Activated CD4-positive, alpha-beta T cell treated with anti-CD3 and anti-CD28 coated beads, Interleukin-2, amount 50 U/mL, for 48 hours (primary cell): ENCODE results near the gene MAP3K14.
"Not testable (repeated sequence)": the region's sequence is repeated elsewhere in the genome, so short reads cannot be mapped to it uniquely, and the experiment has no call there.

Experiments
- DNase-seq, 2 experiments: peaks; one replicate each; pipeline ENCODE4 v3.0.0-alpha.2; 2020

The MAP3K14 gene

DNA sequence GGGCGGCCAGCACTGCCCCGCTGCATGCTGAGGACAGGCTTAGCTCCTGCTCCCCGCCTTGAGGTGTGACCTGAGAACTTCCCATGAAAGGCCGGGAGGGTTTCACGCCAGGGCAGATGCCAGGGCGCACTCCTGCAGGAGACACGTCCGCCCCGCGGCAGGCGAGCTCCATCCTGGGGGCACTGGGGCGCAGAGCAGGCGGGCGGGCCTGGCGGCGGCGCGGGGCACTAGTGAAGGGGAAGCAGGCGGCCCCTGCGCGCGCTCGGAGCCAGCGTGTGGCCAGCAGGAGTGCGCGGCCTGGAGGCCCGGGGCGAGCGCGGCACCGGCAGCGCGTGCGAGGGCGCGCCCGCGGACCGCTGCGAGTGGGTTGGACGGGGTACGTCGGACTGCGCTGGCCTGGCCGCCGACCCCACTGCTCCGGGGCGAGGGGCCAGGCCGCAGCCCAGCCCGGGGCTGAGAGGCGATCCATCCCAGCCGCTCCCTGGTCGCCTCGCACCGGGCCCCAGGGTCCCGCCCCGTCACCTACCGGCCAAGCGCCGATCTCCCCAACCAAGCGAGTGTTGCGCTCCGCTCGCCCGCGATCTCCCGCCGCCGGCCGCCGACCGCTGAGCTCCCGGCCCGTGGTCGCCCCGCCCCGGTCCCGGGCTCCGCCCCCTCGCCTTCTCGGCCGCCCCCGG, at the start of gene MAP3K14:
MAP3K14 (minus strand) TSS at position 587 of the 677 bp plus-strand sequence. CDS start 26,275 bp downstream, outside the sequence.
- DNase-seq: peak; percentile 52 to 64

GRCh38 chr17:45366049-45366448, 49.2 kb upstream of the MAP3K14 start:
- DNase-seq: no peak

DNA sequence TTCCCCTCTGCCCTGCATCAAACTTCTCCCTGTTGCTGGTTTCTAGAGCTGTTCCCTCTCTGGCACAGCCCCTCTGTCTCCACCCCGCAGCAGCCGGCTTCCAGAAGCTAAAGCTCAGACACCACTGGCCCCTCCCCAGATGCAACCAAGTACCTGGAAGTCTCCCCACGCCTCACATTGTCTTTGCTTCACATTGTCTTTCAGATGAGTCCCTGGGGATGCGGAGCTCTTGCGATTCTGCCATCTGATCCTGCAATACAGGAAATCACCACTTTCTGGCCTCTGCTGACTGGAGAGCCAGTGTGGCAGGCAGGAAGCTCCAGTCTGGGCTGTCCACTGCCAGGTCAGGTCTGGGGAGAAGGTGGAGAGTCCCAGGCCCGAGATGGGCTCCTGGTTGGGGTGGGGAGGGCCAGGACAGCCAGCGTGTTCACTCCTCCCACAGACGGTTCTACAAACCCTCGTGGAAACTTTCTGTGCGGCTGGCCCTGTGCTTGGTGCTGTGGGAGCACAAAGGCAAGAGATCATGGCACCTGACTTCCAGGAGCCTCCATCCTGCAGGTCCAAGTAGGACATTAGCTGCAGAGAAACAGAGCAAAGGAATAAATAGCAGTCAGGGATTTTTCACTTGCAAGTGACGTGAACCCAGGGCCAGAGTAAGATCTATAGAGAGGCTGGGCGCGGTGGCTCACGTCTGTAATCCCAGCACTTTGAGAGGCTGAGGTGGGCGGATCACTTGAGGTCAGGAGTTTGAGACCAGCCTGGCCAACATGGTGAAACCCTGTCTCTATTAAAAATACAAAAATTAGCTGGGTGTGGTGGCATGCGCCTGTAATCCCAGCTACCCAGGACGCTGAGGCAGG, 47.9 kb upstream of the MAP3K14 start:
- no peak for DNase-seq

- DNase-seq: no peak
Measured at GRCh38 chr17:45363498-45363897, 46.7 kb upstream of the MAP3K14 start.

- no peak for DNase-seq
Measured at GRCh38 chr17:45361976-45362375, 45.2 kb upstream of the MAP3K14 start.

DNA sequence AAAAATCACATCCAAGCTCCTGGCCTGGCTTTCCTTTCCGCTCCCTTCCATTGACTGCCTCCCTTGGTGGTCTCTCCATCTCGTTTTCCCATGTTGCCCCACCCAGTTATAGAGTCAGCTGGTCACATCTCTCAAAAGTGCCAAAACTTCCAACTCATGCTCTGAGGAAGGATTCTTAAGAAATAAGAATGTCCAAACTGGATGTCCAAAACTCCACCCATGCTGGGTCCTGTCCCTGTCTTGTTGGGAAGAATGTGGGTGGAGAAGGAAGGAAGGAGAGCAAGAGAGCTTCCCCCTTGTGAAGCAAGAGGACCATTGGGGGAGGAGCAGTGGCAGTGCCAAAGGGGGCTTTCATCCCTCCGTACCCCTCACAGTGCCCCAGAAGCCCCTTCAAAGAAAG, 44.6 kb upstream of the MAP3K14 start:
- DNase-seq: no peak

- DNase-seq: no peak
Measured at GRCh38 chr17:45357364-45357997, 40.7 kb upstream of the MAP3K14 start.

- no peak for DNase-seq
Measured at GRCh38 chr17:45355087-45355486, 38.3 kb upstream of the MAP3K14 start.

DNA sequence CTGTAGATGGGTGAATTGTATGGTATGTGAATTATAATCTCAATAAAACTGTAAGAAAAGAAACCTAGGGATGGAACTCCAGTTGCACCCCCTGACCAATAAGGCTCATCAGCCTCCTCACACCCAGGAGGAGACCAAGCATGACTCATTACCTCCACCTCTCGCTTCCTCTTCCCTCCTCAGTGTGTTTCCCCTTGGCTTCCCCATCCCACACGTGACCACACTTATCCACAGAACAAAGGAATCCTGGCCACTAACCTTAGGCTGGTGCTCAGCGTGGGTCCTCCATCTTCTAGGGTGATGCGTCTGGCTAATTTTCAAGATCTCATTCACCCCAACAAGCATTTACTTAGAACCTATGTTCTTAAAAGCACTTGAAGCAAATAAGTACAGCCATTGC, 36.2 kb upstream of the MAP3K14 start:
- peak; percentile 36 to 57 for DNase-seq

- DNase-seq: no peak
Measured at GRCh38 chr17:45351831-45352230, 35.0 kb upstream of the MAP3K14 start.

GRCh38 chr17:45347444-45347843, 30.6 kb upstream of the MAP3K14 start:
- DNase-seq: no peak

- no peak for DNase-seq
Measured at GRCh38 chr17:45346216-45347015, 29.6 kb upstream of the MAP3K14 start.

GRCh38 chr17:45345554-45346215, 28.9 kb upstream of the MAP3K14 start:
- DNase-seq: no peak

- no peak for DNase-seq
Measured at GRCh38 chr17:45345246-45345553, 28.4 kb upstream of the MAP3K14 start.

GRCh38 chr17:45343967-45344664, 27.3 kb upstream of the MAP3K14 start:
- not testable (repeated sequence) for DNase-seq

DNA sequence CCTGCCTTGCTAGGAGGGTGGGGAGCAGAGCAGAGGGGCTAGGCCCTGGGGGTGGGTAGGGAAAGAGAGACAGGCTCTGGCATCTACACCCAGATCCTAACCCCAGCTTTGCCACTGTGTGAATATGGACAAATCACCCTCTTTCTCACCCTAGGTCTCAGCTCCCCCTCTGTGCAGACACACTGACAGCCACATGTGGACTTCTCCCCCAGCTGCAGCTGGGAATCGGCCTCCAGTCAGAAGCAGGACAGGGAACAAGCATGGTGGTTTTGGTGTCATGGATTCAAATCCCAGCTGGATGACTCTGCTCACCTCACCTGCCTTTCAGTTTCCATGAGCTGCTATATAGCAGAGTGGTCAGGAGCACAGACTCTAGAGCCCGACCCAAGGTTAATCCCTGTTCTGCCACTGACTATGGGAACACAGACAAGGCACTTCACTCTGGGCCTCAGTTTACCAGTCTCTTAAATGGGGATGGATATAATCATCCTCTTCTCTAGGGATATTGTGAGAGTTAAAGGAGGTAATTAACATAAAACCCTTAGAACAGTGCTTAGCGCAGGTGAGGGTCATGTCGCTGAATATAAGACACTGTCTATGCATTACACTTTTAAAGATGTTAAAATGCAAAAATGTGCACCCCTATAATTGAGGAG, 26.2 kb upstream of the MAP3K14 start:
- no peak for DNase-seq

DNA sequence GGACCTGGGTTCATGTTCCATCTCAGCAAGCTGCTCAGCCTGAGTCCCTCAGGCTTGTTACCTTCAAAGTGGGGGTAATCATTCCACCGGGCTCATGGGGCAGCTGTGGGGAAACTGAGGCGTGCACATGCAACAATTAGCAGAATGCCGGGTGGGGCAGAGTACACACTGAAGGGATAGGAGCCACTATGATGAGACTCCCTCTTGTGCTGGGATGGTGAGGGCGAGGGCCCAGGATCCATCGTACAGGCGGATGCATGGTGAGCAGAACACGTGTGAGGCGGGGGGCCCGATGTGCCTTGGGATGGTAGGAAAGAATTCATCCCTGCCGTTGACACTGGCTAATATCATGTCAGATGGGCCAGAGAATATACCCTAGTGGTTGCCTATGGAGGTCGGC, 25.5 kb upstream of the MAP3K14 start:
- DNase-seq: no peak

GRCh38 chr17:45341533-45342158, 24.8 kb upstream of the MAP3K14 start:
- DNase-seq: no peak

DNA sequence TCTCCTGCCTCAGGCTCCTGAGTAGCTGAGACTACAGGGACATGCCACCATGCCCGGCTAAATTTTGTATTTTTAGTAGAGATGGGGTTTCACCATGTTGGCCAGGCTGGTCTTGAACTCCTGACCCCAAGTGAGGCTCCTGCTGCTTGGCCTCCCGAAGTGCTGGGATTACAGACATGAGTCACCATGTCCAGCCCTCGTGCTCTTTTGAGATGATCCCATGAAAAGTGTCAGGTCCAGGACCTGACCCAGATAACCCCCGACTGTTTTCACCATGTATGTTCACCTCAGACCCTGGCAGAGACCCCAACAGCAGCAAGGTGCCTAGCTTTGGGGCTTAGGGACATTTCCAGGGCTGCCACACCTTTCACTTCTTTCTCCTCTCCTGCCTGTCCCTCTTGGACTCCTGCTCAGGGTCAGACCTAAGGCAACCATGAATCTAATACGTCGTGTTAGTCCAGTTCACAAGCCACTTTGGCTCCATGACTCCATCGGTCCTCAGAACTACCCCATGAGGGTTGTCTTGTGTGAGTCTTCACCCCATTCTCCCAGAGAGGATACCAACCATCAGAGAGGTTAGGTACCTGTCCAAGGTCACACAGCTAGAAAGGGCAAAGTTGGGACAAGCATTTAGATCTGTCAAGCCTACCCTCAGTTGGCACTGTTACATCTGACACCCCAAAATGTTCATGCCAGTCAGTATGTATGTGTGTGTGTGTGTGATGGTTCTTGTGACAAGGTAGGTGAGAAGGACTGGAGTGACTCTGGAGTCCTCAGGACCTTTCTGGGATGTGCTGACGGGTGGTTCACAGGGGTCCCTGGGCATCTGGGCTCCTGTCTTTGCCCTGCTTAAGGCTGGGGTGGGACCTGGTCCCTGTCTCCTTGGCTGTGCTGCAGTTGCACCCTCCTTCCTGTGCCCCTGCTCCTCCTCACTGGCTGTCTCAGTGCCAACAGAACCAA, 23.1 kb upstream of the MAP3K14 start:
- no peak for DNase-seq
